Neutrophil (primary cell): ENCODE data around the gene CCBE1.

Experiments
- H3K27ac ChIP-seq: fragments of 200-600 bp; sonication (generic); 2 replicates; pipeline ENCODE4 v1.5.1; 2016; ENCODE audit warnings: mild to moderate bottlenecking, moderate library complexity
- H3K27me3 ChIP-seq: fragments of 200-600 bp; sonication (generic); 2 replicates; pipeline ENCODE4 v1.6.0; 2016; ENCODE audit warnings: mild to moderate bottlenecking
- H3K36me3 ChIP-seq: fragments of 200-600 bp; sonication (generic); 2 replicates; pipeline ENCODE4 v1.5.1; 2017
- H3K4me1 ChIP-seq, 2 experiments: fragments of 200-600 bp in 1 of 2; sonication (generic) in 1 of 2; 1 replicate in 1 of 2; 2 replicates in 1 of 2; pipeline versions ENCODE4 v1.5.1 to v1.6.1; 2013 to 2016; ENCODE audit warnings: low read depth in 1 of 2, low read length in 1 of 2, mild to moderate bottlenecking in 1 of 2, moderate library complexity in 1 of 2; ENCODE audit not compliant: control insufficient read depth in 1 of 2, insufficient read depth in 1 of 2
- H3K4me3 ChIP-seq, 2 experiments: fragments of 200-600 bp in 1 of 2; sonication (generic) in 1 of 2; 1 replicate in 1 of 2; 2 replicates in 1 of 2; pipeline ENCODE4 v1.5.1; 2013 to 2016; ENCODE audit warnings: low read depth in 1 of 2, low read length in 1 of 2, mild to moderate bottlenecking in 1 of 2, moderate library complexity in 1 of 2
- H3K9me3 ChIP-seq: fragments of 200-600 bp; sonication (generic); 2 replicates; pipeline ENCODE4 v1.5.1; 2016
- TF ChIP-seq, protein P1 (sequence below): fragments of 200-600 bp; sonication (generic); IDR thresholded peaks from 2 replicates; pipeline ENCODE4 v1.5.1; 2016; ENCODE audit warnings: antibody characterized with exemption

The CCBE1 gene

DNA sequence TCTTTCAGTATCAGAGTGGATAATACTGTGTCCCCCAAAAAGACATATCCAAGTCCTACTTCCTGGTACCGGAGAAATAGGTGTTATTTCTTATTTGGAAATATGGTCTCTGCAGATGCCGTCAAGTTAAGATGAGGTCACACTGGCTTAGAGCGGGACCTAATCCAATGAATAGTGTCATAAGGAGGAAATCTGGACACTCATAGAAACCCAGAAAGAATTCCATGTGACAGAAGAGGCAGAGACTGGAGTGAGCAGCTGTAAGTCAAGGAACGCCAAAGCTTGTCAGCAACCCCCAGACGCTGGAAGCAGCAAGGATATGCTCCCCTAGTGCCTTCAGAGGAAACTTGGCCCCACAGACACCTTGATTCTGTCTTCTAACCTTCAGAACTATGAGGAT lies 69.8 kb downstream of the CCBE1 start:
- H3K9me3 ChIP-seq, result no peaks in the 10 kb centered on the region
- H3K36me3 ChIP-seq, result no peaks in the 10 kb centered on the region
- H3K4me1 ChIP-seq, result no peaks in the 10 kb centered on the region
- TF ChIP-seq, protein P1, sequence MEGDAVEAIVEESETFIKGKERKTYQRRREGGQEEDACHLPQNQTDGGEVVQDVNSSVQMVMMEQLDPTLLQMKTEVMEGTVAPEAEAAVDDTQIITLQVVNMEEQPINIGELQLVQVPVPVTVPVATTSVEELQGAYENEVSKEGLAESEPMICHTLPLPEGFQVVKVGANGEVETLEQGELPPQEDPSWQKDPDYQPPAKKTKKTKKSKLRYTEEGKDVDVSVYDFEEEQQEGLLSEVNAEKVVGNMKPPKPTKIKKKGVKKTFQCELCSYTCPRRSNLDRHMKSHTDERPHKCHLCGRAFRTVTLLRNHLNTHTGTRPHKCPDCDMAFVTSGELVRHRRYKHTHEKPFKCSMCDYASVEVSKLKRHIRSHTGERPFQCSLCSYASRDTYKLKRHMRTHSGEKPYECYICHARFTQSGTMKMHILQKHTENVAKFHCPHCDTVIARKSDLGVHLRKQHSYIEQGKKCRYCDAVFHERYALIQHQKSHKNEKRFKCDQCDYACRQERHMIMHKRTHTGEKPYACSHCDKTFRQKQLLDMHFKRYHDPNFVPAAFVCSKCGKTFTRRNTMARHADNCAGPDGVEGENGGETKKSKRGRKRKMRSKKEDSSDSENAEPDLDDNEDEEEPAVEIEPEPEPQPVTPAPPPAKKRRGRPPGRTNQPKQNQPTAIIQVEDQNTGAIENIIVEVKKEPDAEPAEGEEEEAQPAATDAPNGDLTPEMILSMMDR, result no peak
- no peak overlapping the region for H3K27ac ChIP-seq
- no peaks in the 10 kb centered on the region for H3K27me3 ChIP-seq
- H3K4me3 ChIP-seq, result no peak overlapping the region

DNA sequence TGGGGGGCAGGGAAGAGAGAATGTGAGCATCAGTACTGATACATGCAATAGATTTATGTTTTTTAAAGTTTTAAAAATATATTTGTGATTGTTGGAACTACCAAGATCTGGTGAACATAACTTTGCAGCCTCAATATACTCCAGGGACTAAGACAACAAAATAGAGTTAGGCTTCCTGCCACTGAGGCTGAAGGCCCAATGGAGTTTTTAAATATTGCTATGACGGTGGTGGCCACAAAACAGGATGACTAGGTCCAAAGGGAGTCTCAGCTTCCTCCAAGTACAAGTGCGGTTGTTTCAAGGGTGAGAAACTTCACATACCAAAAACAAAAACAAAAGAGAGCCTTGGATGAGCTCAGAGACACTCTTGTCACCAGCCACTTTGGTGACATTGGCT lies 72.9 kb downstream of the CCBE1 start:
- TF ChIP-seq, protein P1, result no peak
- Histone ChIP-seq H3K27ac (no peak overlapping the region), H3K27me3 (no peaks in the 10 kb centered on the region), H3K36me3 (no peaks in the 10 kb centered on the region), H3K4me1 (no peaks in the 10 kb centered on the region), H3K4me3 (no peak overlapping the region), H3K9me3 (no peaks in the 10 kb centered on the region)

DNA sequence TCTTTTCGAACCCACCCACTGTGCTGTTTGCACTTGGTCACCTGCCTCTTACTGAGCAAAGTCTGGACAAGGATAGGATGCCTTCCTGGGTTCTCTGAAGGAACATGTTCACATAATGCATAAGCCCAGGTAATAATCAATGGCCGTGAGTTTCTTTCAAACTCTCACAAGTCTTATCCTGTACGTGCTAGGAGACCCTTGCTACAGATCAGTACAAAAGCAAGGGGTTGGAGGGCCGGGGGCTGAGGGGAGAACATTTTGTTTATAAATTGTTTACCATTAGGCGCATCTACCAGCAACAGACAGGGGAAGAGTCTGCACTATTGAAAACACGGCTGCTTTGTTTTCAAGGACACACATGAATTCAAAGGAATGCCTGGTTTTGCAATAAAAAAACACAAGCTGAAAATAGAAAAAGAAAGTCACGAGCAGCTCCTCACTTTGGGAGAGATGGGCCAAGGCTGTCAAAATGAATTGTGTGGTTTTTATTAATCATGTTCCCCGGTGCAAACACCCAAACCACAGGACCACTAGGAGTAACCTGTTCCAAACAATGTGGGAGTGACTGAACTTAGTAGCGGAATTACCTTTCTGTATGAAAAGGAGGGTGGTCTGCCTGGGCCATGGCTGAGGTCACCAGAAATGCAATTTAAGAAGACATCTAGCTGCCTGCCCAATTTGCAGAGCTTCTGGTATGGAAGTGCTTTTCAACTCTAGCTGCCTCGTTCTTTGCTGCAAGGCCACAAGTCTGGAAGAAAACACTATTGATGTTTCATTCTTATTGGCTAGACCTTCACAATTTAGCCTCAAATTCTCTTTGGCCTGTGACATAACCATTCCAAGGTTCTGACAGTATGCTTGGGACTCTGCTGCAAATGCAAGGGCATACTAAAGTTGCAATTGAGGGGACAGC lies 73.5 kb downstream of the CCBE1 start:
- Histone ChIP-seq H3K27me3 (no peaks in the 10 kb centered on the region), H3K4me1 (no peaks in the 10 kb centered on the region), H3K4me3 (no peak overlapping the region), H3K9me3 (no peaks in the 10 kb centered on the region), H3K27ac (no peak overlapping the region), H3K36me3 (no peaks in the 10 kb centered on the region)
- TF ChIP-seq, protein P1, result no peak

DNA sequence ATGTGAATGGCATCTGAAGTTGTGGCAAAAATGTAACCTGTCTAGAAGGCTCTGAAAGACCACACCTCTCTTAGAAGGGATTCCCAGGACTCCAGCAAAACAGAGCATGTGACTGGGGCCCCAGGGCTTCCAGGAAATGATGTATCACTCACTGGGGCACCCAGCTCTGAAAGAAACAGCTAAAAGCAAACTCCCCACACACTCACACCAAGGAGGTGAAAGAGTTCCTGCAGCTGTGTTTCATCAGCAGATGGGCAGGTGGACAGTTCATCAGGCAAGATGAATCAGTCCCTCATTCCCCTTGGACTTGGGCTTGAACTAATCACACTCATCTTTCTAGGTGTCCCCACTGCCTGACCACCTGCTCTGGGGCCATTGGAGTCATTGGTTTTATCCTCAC lies 76.2 kb downstream of the CCBE1 start:
- TF ChIP-seq, protein P1, result no peak
- Histone ChIP-seq H3K27ac (no peak overlapping the region), H3K36me3 (no peaks in the 10 kb centered on the region), H3K4me1 (no peaks in the 10 kb centered on the region), H3K27me3 (no peaks in the 10 kb centered on the region), H3K4me3 (no peak overlapping the region), H3K9me3 (no peaks in the 10 kb centered on the region)

DNA sequence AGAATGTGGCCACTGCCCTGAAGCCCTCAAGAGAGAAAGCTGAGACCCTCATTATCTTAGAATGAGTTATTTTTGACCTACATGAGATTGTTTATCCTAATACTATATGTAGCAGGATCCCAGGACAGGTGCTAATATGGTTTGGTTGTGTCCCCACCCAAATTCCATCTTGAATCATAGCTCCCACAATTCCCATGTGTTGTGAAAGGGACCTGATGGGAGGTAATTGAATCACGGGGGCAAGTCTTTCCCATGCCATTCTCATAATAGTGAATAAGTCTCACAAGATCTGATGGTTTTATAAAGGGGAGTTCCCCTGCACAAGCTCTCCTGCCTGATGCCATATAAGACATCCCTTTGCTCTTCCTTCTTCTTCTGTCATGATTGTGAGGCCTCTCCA lies 76.8 kb downstream of the CCBE1 start:
- Histone ChIP-seq H3K36me3 (no peaks in the 10 kb centered on the region), H3K4me3 (no peak overlapping the region), H3K4me1 (no peaks in the 10 kb centered on the region), H3K9me3 (no peaks in the 10 kb centered on the region), H3K27me3 (no peaks in the 10 kb centered on the region), H3K27ac (no peak overlapping the region)
- TF ChIP-seq, protein P1, result no peak
